Tongue (tissue), 2 donors: ENCODE results near the gene C4orf54. TPM values are rescaled to one million over a fixed set of nuclear protein-coding genes. Genes with fewer than 3 reads are reported as not detected.

ENCODE experiments used
- DNase-seq: peaks from one replicate; pipeline ENCODE4 v3.0.0-alpha.2; 2015
- total RNA-seq: library from RNA; depleted of rRNA; stranded (reverse); fragments of >200 nt; gene quantifications from one replicate; pipeline ENCODE4 v1.2.3, GENCODE V29; 2014

Gene C4orf54
- total RNA-seq, 1 donor from 2014 or later, result 243 TPM

DNA sequence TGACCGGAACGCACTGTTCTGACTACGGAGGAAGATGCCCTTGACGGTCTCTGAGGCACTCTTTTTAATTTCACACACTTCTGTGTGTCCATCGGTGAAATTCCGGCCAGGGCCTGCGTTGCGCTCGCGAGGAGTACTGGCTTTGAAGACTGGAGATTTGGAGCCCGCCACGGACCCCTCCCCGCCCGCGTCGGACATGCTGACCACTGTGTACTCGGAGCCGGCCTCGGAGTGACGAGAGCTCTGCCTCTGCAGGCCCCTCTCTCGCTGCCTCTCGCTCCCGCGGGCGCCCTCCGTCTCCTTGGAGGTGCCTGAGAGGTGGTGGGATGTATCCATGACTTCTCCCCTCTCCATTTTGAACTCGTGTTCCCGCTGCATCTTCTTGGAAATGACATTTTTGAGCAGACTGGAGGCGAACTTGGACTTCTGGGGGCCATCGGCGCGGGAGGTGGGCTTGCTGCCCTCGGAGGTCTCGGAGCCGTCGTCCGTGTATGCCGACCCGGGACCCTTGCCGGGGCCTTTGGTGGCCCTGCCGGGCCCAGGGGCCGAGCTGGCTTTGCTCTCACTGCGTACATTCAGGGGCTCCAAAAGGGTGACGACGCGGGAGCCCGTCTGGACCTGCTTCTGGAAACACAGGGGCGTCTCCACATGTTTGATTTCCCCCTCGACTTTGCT is 5.7 kb downstream of the C4orf54 start:
- no peak for DNase-seq

DNA sequence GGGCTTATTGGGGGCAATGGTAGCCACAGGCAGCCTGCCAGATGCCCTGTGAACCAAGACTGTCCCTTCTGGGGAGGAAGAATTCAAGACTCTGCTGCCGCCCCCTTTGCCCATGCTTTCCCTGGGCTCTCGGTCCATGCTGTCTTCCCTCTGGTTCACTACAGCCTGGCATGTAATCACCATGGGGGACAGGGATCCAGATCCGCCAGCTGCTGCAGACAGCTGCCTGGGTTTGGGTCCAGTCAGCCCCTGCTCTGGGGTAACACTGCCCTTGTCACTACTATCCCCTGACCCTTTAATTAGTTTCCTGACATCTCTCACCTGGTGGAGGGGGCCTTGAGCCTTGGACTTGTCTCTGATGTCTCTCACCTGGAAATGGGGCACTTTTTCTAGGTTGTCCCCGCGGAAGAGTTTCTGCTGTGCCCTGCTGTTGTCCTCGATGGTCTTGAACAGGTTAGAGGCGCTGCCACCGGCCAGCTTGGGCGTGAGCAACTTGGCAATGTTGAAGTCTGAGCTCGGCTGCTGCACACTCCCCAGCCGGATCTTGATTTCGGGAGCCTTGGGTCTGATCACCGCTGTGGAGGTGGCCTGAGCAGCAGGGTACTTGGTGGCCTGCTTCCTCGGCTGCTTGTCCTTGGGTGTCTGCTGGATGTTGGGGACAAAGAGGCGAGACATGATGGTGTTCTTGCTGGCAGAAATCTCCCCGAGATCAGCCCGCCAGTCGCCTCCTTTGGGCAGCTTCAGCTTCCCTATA is 6.4 kb downstream of the C4orf54 start:
- DNase-seq, result peak; percentile 71

DNA sequence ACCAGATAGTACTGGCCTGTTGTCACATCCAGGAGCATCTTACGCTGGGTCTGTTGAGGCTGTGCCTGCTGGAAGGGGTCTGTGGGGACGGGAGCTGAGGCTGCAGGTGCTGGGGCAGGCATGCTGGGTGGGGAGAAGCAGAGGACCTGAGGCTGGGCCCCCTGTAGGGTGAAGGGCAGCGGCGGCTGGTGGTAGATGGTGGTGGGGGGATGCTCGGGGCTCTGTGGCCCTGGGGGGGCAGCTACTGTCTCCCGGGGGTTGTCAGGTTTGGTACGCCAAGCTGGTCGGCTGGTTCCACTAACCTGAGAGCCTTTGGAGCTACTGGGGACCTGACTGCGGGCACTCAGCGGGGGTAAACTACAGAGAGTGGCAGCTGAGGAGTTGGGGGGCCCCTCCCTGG is 7.8 kb downstream of the C4orf54 start:
- DNase-seq, result no peak

DNA sequence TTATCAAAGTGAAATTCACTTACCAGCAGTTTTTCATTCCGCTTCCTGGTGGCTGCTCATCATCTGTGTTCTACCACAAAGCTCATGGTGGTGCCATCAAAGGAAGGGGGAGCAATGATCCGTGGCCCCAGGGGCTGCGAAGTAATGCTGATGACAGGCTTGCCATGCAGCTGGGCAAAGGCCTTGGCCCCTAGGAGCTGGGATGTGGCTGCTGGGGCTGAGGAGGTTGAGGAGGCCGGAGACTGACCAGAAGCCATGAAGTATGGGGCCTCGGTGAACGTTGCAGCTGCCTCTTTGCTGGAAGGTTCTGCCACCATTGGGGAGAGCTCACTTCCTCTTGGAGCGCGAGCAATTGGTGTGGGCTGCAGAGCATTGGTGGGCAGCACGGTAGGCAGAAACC is 8.4 kb downstream of the C4orf54 start:
- DNase-seq, result peak; percentile 18

- peak; percentile 61 for DNase-seq
These were observed 9.3 kb downstream of the C4orf54 start for GRCh38 chr4:99648321-99648720.

GRCh38 chr4:99647071-99647470 is 10.6 kb downstream of the C4orf54 start:
- DNase-seq, result peak; percentile 59

- peak; percentile 22 for DNase-seq
These were observed 12.0 kb downstream of the C4orf54 start for GRCh38 chr4:99645638-99646037.

- DNase-seq, result peak; percentile 18
These were observed 12.6 kb downstream of the C4orf54 start for GRCh38 chr4:99645036-99645435.

GRCh38 chr4:99644453-99644852 is 13.2 kb downstream of the C4orf54 start:
- DNase-seq, result no peak

DNA sequence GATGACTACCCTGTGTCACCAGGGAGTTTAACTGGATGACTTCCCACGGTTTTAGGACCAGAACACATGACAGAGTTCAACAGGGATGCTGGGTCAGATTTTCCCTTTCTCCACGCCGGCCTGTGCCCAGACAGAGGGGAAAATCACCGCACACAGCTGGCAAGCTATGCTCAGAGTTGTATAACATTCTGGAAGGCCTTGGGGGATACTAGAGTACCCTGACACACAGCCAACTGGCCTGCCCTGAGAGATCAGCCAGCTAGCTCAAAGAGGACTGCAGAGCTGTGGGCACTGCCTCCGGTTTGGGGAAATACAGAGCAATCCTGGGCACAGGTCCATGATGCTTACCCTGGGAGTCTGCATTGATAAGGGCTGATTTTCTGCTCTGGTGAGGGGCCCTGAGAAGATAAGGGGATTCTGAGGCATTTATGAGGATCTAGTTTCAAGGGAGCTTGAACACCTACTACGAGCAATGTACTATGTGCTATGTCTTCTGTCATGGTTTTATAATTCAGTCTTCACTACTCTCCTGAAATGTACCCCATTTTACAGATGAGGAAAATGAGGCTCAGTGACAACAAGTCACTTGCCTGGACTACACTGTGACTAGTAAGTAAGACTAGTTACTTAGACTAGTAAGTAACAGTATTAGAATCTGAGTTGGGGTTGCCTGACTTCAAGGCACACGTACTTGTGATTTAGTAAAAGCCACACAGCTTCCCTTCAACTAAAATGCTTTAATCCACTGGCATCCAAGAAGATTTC is 14.7 kb downstream of the C4orf54 start:
- peak; percentile 96 for DNase-seq

- DNase-seq, result no peak
These were observed 17.0 kb downstream of the C4orf54 start for GRCh38 chr4:99640676-99641075.

GRCh38 chr4:99637174-99637573 is 20.5 kb downstream of the C4orf54 start:
- no peak for DNase-seq

DNA sequence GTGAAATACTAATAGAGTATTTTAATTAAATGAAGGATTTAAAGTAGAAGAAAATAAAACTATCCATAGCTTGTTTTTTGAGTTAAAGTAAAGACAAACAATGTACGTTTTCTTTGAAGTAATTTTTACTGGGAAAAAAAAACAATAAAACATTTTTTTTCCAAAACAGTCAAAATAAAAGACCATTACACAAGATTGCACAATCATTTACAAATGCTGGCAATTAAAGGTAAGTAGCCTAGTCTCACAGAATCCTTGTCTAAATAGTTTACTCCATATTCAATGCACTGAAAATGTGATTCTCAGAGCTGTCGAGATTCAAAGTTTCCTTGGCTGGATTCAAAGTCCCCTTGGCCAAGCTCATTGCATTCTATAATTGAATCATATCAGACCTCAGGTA is 21.2 kb downstream of the C4orf54 start:
- no peak for DNase-seq

- no peak for DNase-seq
These were observed 22.0 kb downstream of the C4orf54 start for GRCh38 chr4:99635601-99636000.

- no peak for DNase-seq
These were observed 22.8 kb downstream of the C4orf54 start for GRCh38 chr4:99634742-99635360.

DNA sequence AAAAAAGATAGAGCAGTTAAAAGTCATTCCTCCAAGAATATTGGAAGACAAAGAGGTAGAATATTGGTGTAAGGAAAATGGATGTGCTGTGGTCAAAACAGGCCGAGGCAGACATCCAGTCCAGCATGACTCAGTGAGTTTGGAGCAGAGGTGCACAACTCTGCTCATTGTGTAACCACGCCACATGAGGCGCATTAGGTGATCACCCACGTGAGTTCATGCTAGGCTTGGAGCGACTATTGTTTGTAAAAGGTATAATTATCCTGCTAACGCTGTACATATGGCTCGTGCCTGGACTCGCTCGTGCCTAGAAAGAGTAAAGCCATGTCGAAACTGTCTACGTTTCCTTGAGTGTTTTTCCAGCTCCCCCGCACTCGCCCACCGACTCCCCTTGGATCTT is 23.9 kb downstream of the C4orf54 start:
- no peak for DNase-seq

GRCh38 chr4:99630857-99631360 is 26.7 kb downstream of the C4orf54 start:
- DNase-seq, result no peak

- DNase-seq, result no peak
These were observed 27.6 kb downstream of the C4orf54 start for GRCh38 chr4:99629962-99630554.

GRCh38 chr4:99628040-99628439 is 29.6 kb downstream of the C4orf54 start:
- no peak for DNase-seq

DNA sequence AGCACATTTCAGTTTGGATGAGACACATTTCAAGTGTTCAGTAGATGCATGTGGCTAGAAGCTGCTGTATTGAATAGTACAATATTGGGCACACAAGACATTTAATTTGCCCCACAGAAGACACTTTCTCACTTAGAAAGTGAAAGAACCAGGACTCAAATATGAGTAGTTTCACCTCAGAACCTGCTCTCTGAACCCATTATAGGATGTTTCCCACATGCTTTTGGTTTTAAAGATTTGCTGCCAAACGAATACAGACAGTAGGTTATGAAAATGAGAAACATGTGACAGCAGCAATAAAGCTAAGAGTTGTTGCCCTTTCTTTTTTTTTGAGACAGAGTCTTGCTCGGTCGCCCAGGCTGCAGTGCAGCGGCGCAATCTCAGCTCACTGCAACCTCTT is 32.3 kb downstream of the C4orf54 start:
- DNase-seq, result no peak

- DNase-seq, result no peak
These were observed 33.4 kb downstream of the C4orf54 start for GRCh38 chr4:99624141-99624719.

DNA sequence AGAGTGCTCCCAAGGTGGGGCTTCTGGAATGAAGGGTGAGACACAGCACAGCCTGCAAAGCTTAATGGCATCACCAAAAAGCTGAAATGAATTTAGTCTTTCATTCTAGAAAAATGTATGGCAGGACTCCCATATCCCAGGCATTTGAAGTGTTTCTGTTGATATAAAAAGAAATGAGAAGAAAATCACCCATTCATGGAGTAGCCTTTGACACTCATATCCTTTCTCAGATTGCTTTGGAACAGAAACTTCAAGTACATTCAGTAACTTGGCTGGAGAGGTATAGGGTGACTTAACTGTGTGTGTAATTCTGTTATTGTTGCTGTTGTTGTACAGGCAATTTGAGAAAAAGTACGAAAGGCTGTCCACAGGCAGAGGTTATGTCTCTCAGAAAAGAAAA is 35.3 kb downstream of the C4orf54 start:
- DNase-seq, result peak; percentile 18
